Vagina (tissue), 2 donors: ENCODE measurements around the gene MMADHC.

Experiments
- CTCF ChIP-seq, 3 experiments: fragments of 450-650 bp in 2 of 3; fragments of 200-600 bp in 1 of 3; sonication (generic) in 1 of 3; IDR thresholded peaks; one replicate each; pipeline ENCODE4 v1.5.1; 2017 to 2019; ENCODE audit warnings: antibody characterized with exemption in 3 of 3, mild to moderate bottlenecking in 2 of 3, moderate library complexity in 2 of 3
- POLR2A ChIP-seq, 2 donors: fragments of 450-650 bp; IDR thresholded peaks; one replicate each; pipeline ENCODE4 v1.6.1; 2017; ENCODE audit warnings: antibody characterized with exemption in 2 of 2, mild to moderate bottlenecking in 2 of 2, moderate library complexity in 2 of 2
- POLR2AphosphoS5 ChIP-seq, 2 donors: sonication (generic); formaldehyde crosslinking; IDR thresholded peaks; one replicate each; pipeline ENCODE4 v1.9.0; 2017; ENCODE audit warnings: antibody characterized with exemption in 2 of 2, mild to moderate bottlenecking in 2 of 2, low read depth in 1 of 2; ENCODE audit not compliant: insufficient read depth in 1 of 2

GRCh38 chr2:149597668-149598326 is 10.2 kb upstream of the MMADHC start:
- TF ChIP-seq CTCF (IDR thresholded peaks at IDR 0.05) (peak; percentile 44 to 84 (median 83)), POLR2AphosphoS5 (IDR thresholded peaks at IDR 0.05; ENCODE audit: insufficient read depth in 1 of 2, low read depth in 1 of 2) (no peak), POLR2A (IDR thresholded peaks at IDR 0.05) (no peak)
